AG10803 (cell line): ENCODE data around the gene FKBP5.

Source experiments
- DNase-seq: peaks from one replicate; pipeline ENCODE4 v3.0.0; 2010; ENCODE audit warnings: low read depth
- H3K4me3 ChIP-seq: 2 replicates; pipeline ENCODE4 v1.5.1; 2011; ENCODE audit warnings: mild to moderate bottlenecking, low read length, control low read depth
- TF ChIP-seq, protein P1 (sequence below): conservative IDR thresholded peaks from 2 replicates; pipeline ENCODE4 v1.5.1; 2011; ENCODE audit warnings: mild to moderate bottlenecking, low read length, control low read depth, inconsistent platforms

The FKBP5 gene

DNA sequence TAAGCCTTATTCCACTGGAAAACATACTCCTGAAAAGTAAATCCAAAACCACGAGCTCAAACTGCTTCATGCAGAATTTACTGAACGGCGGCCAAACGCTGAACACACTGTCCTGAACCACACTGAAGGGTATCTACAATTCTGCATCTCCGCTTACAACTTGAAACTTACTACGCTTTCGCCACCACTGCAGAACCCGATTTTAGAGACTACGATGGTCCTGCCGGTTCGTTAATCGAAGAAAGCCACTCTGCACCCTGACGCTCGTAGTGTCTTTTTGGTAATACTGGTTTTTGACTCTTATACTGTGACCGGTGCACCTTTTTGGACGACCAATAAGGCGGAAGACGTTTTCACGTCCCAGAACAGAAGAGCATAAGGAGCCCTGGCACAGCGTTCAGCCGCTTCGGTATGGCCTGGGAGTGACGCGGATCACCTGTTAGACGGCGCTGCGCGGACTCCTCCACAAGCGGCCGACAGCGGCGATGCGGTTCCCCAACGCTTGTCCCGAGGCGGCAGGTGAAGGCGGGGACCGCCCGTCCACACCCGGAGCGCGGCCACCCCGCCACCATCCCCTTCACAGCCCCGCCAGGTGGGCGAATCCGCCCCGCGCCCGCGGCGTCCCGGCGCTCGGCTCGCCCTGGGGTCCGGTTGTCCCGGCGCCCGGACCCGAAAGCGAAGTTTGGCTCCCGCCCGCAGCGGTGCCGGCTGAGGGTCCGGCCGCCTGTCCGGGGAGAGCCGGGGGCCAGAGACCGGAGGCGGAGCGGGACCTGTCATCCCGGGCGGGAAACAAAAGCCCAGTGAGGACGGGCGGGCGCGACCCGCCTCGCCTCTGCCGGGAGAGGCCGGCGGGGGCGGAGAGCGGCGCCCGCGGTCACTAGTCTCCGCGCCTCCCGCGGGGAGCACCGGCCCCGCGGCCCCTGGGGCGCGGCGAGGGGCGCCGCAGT, 784 bp downstream of the FKBP5 start:
- TF ChIP-seq, protein P1, sequence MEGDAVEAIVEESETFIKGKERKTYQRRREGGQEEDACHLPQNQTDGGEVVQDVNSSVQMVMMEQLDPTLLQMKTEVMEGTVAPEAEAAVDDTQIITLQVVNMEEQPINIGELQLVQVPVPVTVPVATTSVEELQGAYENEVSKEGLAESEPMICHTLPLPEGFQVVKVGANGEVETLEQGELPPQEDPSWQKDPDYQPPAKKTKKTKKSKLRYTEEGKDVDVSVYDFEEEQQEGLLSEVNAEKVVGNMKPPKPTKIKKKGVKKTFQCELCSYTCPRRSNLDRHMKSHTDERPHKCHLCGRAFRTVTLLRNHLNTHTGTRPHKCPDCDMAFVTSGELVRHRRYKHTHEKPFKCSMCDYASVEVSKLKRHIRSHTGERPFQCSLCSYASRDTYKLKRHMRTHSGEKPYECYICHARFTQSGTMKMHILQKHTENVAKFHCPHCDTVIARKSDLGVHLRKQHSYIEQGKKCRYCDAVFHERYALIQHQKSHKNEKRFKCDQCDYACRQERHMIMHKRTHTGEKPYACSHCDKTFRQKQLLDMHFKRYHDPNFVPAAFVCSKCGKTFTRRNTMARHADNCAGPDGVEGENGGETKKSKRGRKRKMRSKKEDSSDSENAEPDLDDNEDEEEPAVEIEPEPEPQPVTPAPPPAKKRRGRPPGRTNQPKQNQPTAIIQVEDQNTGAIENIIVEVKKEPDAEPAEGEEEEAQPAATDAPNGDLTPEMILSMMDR: no peak
- peak; percentile 33 for DNase-seq

DNA sequence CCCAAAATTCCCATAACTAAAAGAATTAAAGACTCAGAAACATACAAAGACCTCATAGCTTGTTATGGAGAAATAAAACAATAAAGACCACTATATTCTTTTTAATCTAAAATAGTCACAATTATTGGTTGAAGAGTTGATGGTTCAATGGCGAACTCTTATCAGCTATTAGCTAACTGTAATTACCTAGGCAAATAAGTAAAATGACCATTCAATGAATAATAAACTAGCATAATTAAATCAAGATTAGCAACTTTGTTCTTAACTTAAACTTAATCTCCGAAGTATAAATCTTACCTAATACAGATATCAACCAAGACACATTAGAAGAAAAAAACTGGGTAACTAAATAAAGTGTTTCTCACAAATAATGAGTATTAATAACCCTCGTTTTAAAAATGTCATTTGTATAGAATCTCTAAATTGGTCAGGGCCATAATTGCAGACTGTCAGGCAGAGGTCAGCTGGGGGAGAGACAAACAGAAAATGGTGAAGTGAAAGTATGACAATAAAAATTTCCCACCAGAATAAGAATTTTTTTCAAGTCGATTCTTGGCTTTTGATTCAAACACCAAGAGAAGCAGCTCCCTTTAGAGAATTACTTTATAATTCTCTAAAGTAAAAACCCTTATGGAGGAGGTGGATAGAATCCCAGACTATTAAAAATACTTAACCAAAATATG, 1.7 kb downstream of the FKBP5 start:
- TF ChIP-seq, protein P1: no peak
- no peak for DNase-seq
- peak overlapping the region; percentile 76 for H3K4me3 ChIP-seq

More for the DNA sequence above, 784 bp downstream of the FKBP5 start:
- peak overlapping the region; percentile 76 for H3K4me3 ChIP-seq

GRCh38 chr6:35686436-35686835, 2.3 kb downstream of the FKBP5 start:
- H3K4me3 ChIP-seq: no peak overlapping the region
- DNase-seq: no peak
- TF ChIP-seq, protein P1: no peak

DNA sequence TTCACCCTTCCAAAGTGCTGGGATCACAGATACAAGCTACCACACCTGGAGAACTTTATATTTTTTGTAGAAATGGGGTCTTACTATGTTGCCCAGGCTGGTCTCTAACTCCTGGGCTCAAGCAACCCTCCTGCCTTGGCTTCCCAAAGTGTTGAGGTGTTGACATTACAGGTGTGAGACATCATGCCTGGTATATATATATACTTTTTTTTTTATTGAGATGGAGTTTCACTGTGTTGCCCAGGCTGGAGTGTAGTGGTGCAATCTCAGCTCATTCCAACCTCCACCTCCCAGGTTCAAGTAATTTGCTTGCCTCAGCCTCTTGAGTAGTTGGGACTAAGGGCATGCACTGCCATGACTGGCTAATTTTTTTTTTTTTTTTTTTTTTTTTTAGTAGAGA, 5.4 kb downstream of the FKBP5 start:
- no peak for DNase-seq
- no peak overlapping the region for H3K4me3 ChIP-seq
- TF ChIP-seq, protein P1: no peak

DNA sequence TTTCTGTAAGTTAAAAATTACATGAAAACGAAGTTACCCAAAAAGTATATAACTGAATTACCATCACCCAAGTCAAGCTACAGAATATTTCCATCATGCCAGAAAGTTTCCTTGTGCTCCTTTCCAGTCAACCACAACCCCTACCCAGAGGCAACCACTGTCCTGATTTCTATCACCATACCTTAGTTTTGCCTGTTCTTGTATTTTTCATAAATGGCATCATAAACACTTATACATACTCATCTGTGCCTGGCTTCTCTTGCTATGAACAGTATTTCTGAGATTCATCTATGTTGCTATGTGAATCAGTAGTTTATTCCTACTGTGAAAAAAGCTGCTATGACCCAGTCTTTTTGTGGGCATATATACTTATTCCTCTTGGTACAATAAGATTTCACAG, 7.4 kb downstream of the FKBP5 start:
- no peak overlapping the region for H3K4me3 ChIP-seq
- TF ChIP-seq, protein P1: no peak
- DNase-seq: no peak

DNA sequence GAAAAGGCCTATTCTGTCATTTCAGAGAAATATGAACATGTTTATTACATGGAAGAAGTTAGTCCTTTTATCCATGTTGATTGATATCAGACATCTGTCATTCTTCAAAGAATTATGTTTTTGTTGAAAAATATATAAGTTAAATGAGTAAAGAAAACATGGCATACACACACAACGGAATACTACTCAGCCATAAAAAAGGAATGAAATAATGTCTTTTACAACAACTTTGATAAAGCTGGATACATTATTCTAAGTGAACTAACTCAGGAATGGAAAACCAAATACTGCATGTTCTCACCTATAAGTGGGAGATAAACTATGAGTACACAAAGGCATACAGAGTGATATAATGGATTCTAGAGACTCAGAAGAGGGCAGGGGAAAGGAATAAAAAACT, 9.3 kb downstream of the FKBP5 start:
- H3K4me3 ChIP-seq: no peak overlapping the region
- no peak for DNase-seq
- TF ChIP-seq, protein P1: no peak

- no peak overlapping the region for H3K4me3 ChIP-seq
- TF ChIP-seq, protein P1: no peak
- no peak for DNase-seq
Observed at GRCh38 chr6:35678814-35679213, 9.9 kb downstream of the FKBP5 start.
